ENCODE results near the gene SLC25A10. TPM values are rescaled to one million over a fixed set of nuclear protein-coding genes. Genes with fewer than 3 reads are reported as not detected.

Gene SLC25A10
- total and polyA plus RNA-seq, 2 of the 8 experiments (the other 6 are each of a cell fraction or from before 2014, with no cell fraction given), result 22.2 to 43.0 TPM

- Histone ChIP-seq H3K14ac (ENCODE audit: insufficient read length) (no peak overlapping the region), H2BK5ac (ENCODE audit: low read depth, low read length) (no peak overlapping the region; the same call in 1 of the 2 replicates), H3K79me1 (ENCODE audit: low read depth, low read length) (peaks cover 4% of the 10 kb centered on the region; the same call in 1 of the 2 replicates), H2AK5ac (ENCODE audit: low read depth, low read length) (no peak overlapping the region), H4K8ac (ENCODE audit: extremely low read depth, insufficient read depth, low read length) (no peak overlapping the region), H3K18ac (ENCODE audit: extremely low read depth, low read length) (no peak overlapping the region), H2BK12ac (ENCODE audit: low read depth, low read length) (no peak overlapping the region), H3K36me3 (ENCODE audit: control insufficient read depth in 2 of 4, insufficient read depth in 4 of 4, low read length in 3 of 4) (peaks cover 0 to 9% (median 0%) of the 10 kb centered on the region in 4 experiments; a peak in 3 of 8 replicates), H4K5ac (ENCODE audit: insufficient read length, low read depth, low read length) (no peak overlapping the region), H3K27ac (ENCODE audit: low read depth, low read length) (no peak overlapping the region), H2AFZ (ENCODE audit: low read length) (no peak overlapping the region), H3K27me3 (replicated peaks in 1 of 4; ENCODE audit: control insufficient read depth in 3 of 4, extremely low read depth in 1 of 4, insufficient read depth in 3 of 4, low read length in 3 of 4) (no peaks in the 10 kb centered on the region), H3K4me1 (replicated peaks in 1 of 4; ENCODE audit: control insufficient read depth in 3 of 4, insufficient read depth in 4 of 4, low read length in 3 of 4) (peaks cover 0 to 10% (median 3%) of the 10 kb centered on the region in 4 experiments; a peak in 5 of 7 replicates), H3K56ac (replicated peaks; ENCODE audit: insufficient read length, low read depth, low read length) (no peak overlapping the region), H3K4ac (replicated peaks; ENCODE audit: insufficient read length, low read depth, low read length) (no peak overlapping the region), H3K9ac (replicated peaks in 1 of 4; ENCODE audit: extremely low read depth in 1 of 4, low read depth in 3 of 4, low read length in 3 of 4) (no peak overlapping the region), H2BK120ac (replicated peaks; ENCODE audit: low read depth, low read length) (no peak overlapping the region), H3K23me2 (ENCODE audit: low read depth, low read length) (no peaks in the 10 kb centered on the region), H2BK20ac (ENCODE audit: low read length) (no peak overlapping the region), H4K91ac (replicated peaks; ENCODE audit: insufficient read length, low read length) (no peak overlapping the region), H3K79me2 (ENCODE audit: control insufficient read depth in 1 of 2, insufficient read depth in 2 of 2, low read length in 2 of 2) (no peaks in the 10 kb centered on the region), H4K20me1 (replicated peaks in 1 of 2; ENCODE audit: control insufficient read depth in 1 of 2, insufficient read depth in 2 of 2, low read length in 2 of 2) (peaks cover 0 to 3% of the 10 kb centered on the region in 2 experiments), H3K9me3 (ENCODE audit: insufficient read depth in 2 of 2, low read depth in 1 of 2, low read length in 1 of 2) (no peaks in the 10 kb centered on the region), H3K23ac (ENCODE audit: insufficient read length) (no peak overlapping the region), H3K4me2 (ENCODE audit: insufficient read depth in 1 of 2, low read depth in 2 of 2, low read length in 2 of 2) (no peak overlapping the region), H3K4me3 (ENCODE audit: extremely low read depth in 1 of 4, insufficient read depth in 2 of 4, low read depth in 3 of 4, low read length in 4 of 4) (no peak overlapping the region), H2BK15ac (ENCODE audit: low read length) (no peak overlapping the region)
- TF ChIP-seq HDAC2 (IDR thresholded peaks at IDR 0.05; ENCODE audit: borderline replicate concordance in 1 of 2, low read depth in 2 of 2, low read length in 2 of 2), result no peak
- no peak for TF ChIP-seq RBBP5 (IDR thresholded peaks at IDR 0.05; ENCODE audit: borderline replicate concordance, low read depth, low read length)
- no peak for TF ChIP-seq SP2 (IDR thresholded peaks at IDR 0.05; ENCODE audit: low read length)
- no peak for TF ChIP-seq RAD21 (IDR thresholded peaks at IDR 0.05 in 1 of 2, conservative IDR thresholded peaks at IDR 0.05 in 1 of 2; ENCODE audit: low read depth in 2 of 2, low read length in 2 of 2)
- TF ChIP-seq JUND (IDR thresholded peaks at IDR 0.05; ENCODE audit: low read length), result no peak
- TF ChIP-seq KDM5A (IDR thresholded peaks at IDR 0.05; ENCODE audit: low read length), result no peak
- no peak for TF ChIP-seq HDAC6 (IDR thresholded peaks at IDR 0.05; ENCODE audit: low read depth, low read length)
- TF ChIP-seq CBX8 (IDR thresholded peaks at IDR 0.05; ENCODE audit: borderline replicate concordance, low read depth, low read length), result no peak
- no peak for FAIRE-seq
- DNase-seq (ENCODE audit: low read depth in 1 of 2, low spot score in 2 of 2), result no peak
- 95% methylated on average over 31 of the region's 33 CpGs; no CpG with 5 or more reads in 1 of the 2 experiments for WGBS, 2 experiments (ENCODE audit: extremely low coverage in 1 of 2, insufficient coverage in 1 of 2, insufficient read length in 1 of 2, insufficient replicate concordance in 2 of 2, low coverage in 1 of 2, low lambda C conversion rate in 2 of 2, missing lambda C conversion rate in 1 of 2)
- POLR2A ChIA-PET (ENCODE audit: partially characterized antibody), result interaction anchor here (0.7 to 25.9 kb wide), 3 partner anchors 11 to 136 kb away, joined by 3 to 348 read pairs (median 5); partner anchors contain the start of genes MRPL12 and SLC25A10
- CTCF ChIA-PET (ENCODE audit: partially characterized antibody), result interaction anchor here (0.9 to 3.6 kb wide), 5 partner anchors 14 to 106 kb away, joined by 3 to 14 read pairs (median 3); no protein-coding TSS in a partner anchor
Measured at GRCh38 chr17:81719410-81720266, 7.6 kb downstream of the SLC25A10 start.

Measured in H1 (cell line).